Measurements from ENCODE around the gene WNT11. TPM values are rescaled to one million over a fixed set of nuclear protein-coding genes. Genes with fewer than 3 reads are reported as not detected.

Gene WNT11
- total RNA-seq, 4 donors from 2014 or later, result 0.13 to 3.2 (median 0.38) TPM

GRCh38 chr11:76241243-76242000, 35.1 kb upstream of the WNT11 start:
- H3K27ac ChIP-seq, result no peak overlapping the region
- TF ChIP-seq CTCF (IDR thresholded peaks at IDR 0.05), result no peak
- no peak for TF ChIP-seq POLR2A (IDR thresholded peaks at IDR 0.05)
- DNase-seq, result no peak
- WGBS, 2 donors, result 90% methylated on average over 2 of the region's 17 CpGs; no CpG with 5 or more reads in 1 of the 2 donors
- H3K4me1 ChIP-seq, result peaks cover 0 to 5% (median 0%) of the 10 kb centered on the region in 3 donors
- H3K9me3 ChIP-seq, result no peaks in the 10 kb centered on the region
- peaks cover 0 to 21% (median 0%) of the 10 kb centered on the region in 4 donors for H3K27me3 ChIP-seq
- H3K36me3 ChIP-seq, result no peaks in the 10 kb centered on the region
- intact Hi-C loops (cut with DNase I), result no loop called here
- no peak overlapping the region for H3K4me3 ChIP-seq

GRCh38 chr11:76240666-76241065, 34.4 kb upstream of the WNT11 start:
- WGBS, 2 donors, result 76 to 77% methylated on average over 5 to 7 of the region's 7 CpGs
- H3K27ac ChIP-seq, result no peak overlapping the region
- DNase-seq, result no peak
- H3K4me3 ChIP-seq, result no peak overlapping the region
- H3K36me3 ChIP-seq, result no peaks in the 10 kb centered on the region
- peaks cover 0 to 12% (median 0%) of the 10 kb centered on the region in 3 donors for H3K4me1 ChIP-seq
- peaks cover 0 to 21% (median 0%) of the 10 kb centered on the region in 4 donors for H3K27me3 ChIP-seq
- no peak for TF ChIP-seq POLR2A (IDR thresholded peaks at IDR 0.05)
- H3K9me3 ChIP-seq, result no peaks in the 10 kb centered on the region
- intact Hi-C loops (cut with DNase I), result no loop called here

- intact Hi-C loops (cut with DNase I), result no loop called here
- Histone ChIP-seq H3K4me1 (peaks cover 0 to 17% (median 0%) of the 10 kb centered on the region in 3 donors), H3K27ac (no peak overlapping the region), H3K27me3 (peaks cover 0 to 21% (median 0%) of the 10 kb centered on the region in 4 donors), H3K4me3 (no peak overlapping the region), H3K9me3 (no peaks in the 10 kb centered on the region), H3K36me3 (no peaks in the 10 kb centered on the region)
- TF ChIP-seq POLR2A (IDR thresholded peaks at IDR 0.05), result no peak
- DNase-seq, result no peak
- WGBS, 2 donors, result 91 to 93% methylated on average over 7 of the region's 7 CpGs
These were observed 33.8 kb upstream of the WNT11 start for GRCh38 chr11:76240161-76240540.

GRCh38 chr11:76239483-76240160, 33.3 kb upstream of the WNT11 start:
- intact Hi-C loops (cut with DNase I), result no loop called here
- Histone ChIP-seq H3K27ac (no peak overlapping the region), H3K9me3 (no peaks in the 10 kb centered on the region), H3K36me3 (no peaks in the 10 kb centered on the region), H3K27me3 (peaks cover 0 to 21% (median 0%) of the 10 kb centered on the region in 4 donors), H3K4me3 (no peak overlapping the region), H3K4me1 (peaks cover 0 to 23% (median under 1%) of the 10 kb centered on the region in 3 donors)
- DNase-seq, result no peak
- 86 to 95% methylated on average over 6 to 8 of the region's 11 CpGs for WGBS, 2 donors
- TF ChIP-seq POLR2A (IDR thresholded peaks at IDR 0.05) (no peak), CTCF (IDR thresholded peaks at IDR 0.05) (no peak)

GRCh38 chr11:76238551-76238950, 32.2 kb upstream of the WNT11 start:
- DNase-seq, result no peak
- Histone ChIP-seq H3K9me3 (no peaks in the 10 kb centered on the region), H3K4me1 (peaks cover 7 to 33% (median 9%) of the 10 kb centered on the region in 3 donors), H3K36me3 (no peaks in the 10 kb centered on the region), H3K27me3 (peaks cover 0 to 11% (median 0%) of the 10 kb centered on the region in 4 donors), H3K4me3 (no peak overlapping the region), H3K27ac (no peak overlapping the region)
- intact Hi-C loops (cut with DNase I), result no loop called here
- TF ChIP-seq POLR2A (IDR thresholded peaks at IDR 0.05) (no peak), CTCF (IDR thresholded peaks at IDR 0.05) (no peak)
- WGBS, 2 donors, result 100% methylated on average over 2 of the region's 6 CpGs; no CpG with 5 or more reads in 1 of the 2 donors

GRCh38 chr11:76237914-76238313, 31.6 kb upstream of the WNT11 start:
- peaks cover 0 to 4% (median 0%) of the 10 kb centered on the region in 4 donors for H3K27me3 ChIP-seq
- H3K27ac ChIP-seq, result no peak overlapping the region
- no peak overlapping the region for H3K4me3 ChIP-seq
- H3K36me3 ChIP-seq, result no peaks in the 10 kb centered on the region
- peaks cover 7 to 34% (median 9%) of the 10 kb centered on the region in 3 donors for H3K4me1 ChIP-seq
- no peaks in the 10 kb centered on the region for H3K9me3 ChIP-seq
- TF ChIP-seq CTCF (IDR thresholded peaks at IDR 0.05), result no peak
- no peak for TF ChIP-seq POLR2A (IDR thresholded peaks at IDR 0.05)
- DNase-seq, result no peak
- intact Hi-C loops (cut with DNase I), result no loop called here

Data from esophagus squamous epithelium (tissue), 5 donors.